IPS-18a (cell line): ENCODE results near the gene CDK17.
"Not testable (repeated sequence)": the region's sequence is repeated elsewhere in the genome, so short reads cannot be mapped to it uniquely, and the experiment has no call there.

ENCODE experiments used
- H3K27ac ChIP-seq: one replicate; pipeline ENCODE4 v1.5.1; 2013; ENCODE audit warnings: low read length
- H3K27me3 ChIP-seq: one replicate; pipeline ENCODE4 v1.6.1; 2013; ENCODE audit warnings: mild to moderate bottlenecking, low read length; ENCODE audit not compliant: control insufficient read depth, insufficient read depth
- H3K36me3 ChIP-seq: one replicate; pipeline ENCODE4 v1.6.1; 2013; ENCODE audit warnings: low read depth, low read length; ENCODE audit not compliant: control insufficient read depth
- H3K4me1 ChIP-seq: one replicate; pipeline ENCODE4 v1.6.1; 2013; ENCODE audit warnings: low read depth, low read length; ENCODE audit not compliant: control insufficient read depth
- H3K4me3 ChIP-seq: one replicate; pipeline ENCODE4 v1.5.1; 2013; ENCODE audit warnings: low read length
- H3K9ac ChIP-seq: one replicate; pipeline ENCODE4 v1.6.1; 2013; ENCODE audit warnings: mild to moderate bottlenecking, low read length, moderate library complexity
- H3K9me3 ChIP-seq: one replicate; pipeline ENCODE4 v1.6.1; 2013; ENCODE audit warnings: low read depth, low read length; ENCODE audit not compliant: control insufficient read depth

Gene CDK17

DNA sequence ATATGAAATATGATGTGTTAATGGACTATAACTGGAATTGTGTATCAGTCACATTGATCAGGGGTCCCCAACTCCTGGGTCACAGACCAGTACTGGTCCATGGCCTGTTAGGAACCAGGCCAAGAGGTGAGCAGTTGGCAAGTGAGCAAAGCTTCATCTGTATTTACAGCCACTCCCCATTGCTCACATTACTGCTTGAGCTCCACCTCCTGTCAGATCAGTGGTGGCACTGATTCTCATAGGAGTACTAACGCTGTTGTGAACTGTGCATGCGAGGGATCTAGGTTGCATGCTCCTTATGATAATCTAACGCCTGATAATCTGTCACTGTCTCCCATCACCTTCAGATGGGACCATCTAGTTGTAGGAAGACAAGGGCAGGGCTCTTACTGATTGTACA lies 72.3 kb downstream of the CDK17 start:
- Histone ChIP-seq H3K27ac (no peak overlapping the region), H3K9me3 (no peaks in the 10 kb centered on the region), H3K27me3 (no peaks in the 10 kb centered on the region), H3K4me3 (no peak overlapping the region), H3K36me3 (peaks cover 4% of the 10 kb centered on the region), H3K9ac (no peak overlapping the region), H3K4me1 (no peaks in the 10 kb centered on the region)

DNA sequence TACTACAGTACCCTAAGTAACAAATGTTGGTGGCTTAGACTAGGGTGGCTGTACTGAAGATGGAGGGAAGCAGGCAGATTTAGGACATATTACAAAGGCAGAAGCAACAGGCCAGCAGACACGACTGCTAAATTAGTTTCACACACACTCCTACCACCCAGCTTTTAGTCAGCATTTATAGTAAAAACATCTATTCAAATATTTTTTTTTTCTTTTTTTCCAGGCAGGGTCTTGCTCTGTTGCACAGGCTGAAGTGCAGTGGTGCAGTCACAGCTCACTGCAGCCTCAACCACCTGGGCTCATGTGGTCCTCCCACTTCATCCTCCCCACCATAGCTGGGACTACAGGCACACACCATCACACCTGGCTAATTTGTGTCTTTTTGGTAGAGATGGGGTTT lies 72.9 kb downstream of the CDK17 start:
- no peaks in the 10 kb centered on the region for H3K4me1 ChIP-seq
- H3K9ac ChIP-seq, result no peak overlapping the region
- no peak overlapping the region for H3K4me3 ChIP-seq
- peaks cover 4% of the 10 kb centered on the region for H3K36me3 ChIP-seq
- no peaks in the 10 kb centered on the region for H3K27me3 ChIP-seq
- H3K27ac ChIP-seq, result no peak overlapping the region
- no peaks in the 10 kb centered on the region for H3K9me3 ChIP-seq

DNA sequence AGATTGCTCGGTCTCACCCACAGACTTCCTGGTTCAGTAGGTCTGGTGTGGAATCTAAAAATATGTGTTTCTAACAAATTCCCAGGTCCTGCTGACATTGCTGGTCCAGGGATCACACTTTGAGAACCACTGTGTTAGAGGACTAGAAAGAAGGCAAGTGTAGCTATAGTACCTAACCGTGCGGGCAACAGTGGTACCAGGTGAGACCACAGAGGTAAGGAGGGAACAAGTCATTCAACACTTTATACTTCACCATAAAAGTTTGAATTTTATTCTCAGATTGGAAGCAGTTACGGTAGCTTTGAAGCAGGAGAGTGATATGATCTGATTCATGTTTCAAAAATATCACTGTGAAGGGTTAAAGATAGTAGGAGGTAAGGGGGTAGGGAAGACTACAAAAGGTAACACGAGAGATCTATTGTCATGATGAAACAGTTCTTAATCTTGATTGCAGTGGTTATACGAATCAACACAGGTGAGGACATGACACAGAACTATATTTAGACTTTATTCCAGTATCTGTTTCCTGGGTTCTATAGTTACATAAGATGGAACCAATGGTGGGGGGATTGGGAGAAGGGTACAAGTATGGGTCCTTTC lies 73.5 kb downstream of the CDK17 start:
- H3K9ac ChIP-seq, result no peak overlapping the region
- no peaks in the 10 kb centered on the region for H3K4me1 ChIP-seq
- peaks cover 2% of the 10 kb centered on the region for H3K9me3 ChIP-seq
- no peak overlapping the region for H3K27ac ChIP-seq
- no peaks in the 10 kb centered on the region for H3K27me3 ChIP-seq
- peaks cover 4% of the 10 kb centered on the region for H3K36me3 ChIP-seq
- H3K4me3 ChIP-seq, result no peak overlapping the region

DNA sequence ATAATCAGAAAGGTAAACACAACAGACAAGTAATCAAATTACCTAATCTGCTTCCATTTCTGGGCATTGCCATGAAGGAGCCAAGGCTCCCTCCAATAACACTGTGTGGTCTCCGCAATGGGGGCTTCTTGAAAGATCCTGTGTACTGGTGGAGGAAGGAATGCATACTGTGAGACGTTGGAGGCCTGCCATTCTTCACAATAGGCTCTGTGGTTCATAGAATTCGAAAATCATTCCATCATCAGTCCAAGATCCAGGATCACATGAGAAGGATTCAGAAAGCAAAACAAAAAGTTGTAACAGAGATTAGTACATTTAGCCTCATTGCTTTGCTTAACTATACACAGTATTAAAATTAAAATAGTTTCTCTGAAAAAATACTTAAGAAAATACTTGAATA lies 76.3 kb downstream of the CDK17 start:
- H3K4me1 ChIP-seq, result no peaks in the 10 kb centered on the region

DNA sequence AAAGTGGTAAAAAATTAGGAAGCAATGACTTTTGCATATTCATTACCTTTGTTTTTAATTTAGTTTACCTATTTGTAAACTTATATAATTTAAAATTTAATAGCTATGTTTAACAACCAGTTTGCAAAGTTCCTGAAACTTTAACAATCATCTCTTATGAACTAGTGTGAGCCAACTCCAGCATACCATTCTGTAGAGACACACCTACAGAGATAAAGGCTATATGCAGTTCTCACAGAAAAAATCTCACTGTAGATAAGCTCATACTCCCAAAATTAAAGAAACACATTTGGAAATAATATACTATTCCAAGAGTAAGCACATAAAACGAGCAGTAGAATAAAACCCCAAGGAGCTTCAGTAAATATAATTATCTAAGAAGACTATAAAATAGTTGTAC lies 77.5 kb downstream of the CDK17 start:
- H3K9ac ChIP-seq, result no peak overlapping the region
- peaks cover 4% of the 10 kb centered on the region for H3K36me3 ChIP-seq
- H3K27me3 ChIP-seq, result no peaks in the 10 kb centered on the region
- H3K9me3 ChIP-seq, result peaks cover 2% of the 10 kb centered on the region
- no peak overlapping the region for H3K4me3 ChIP-seq
- H3K4me1 ChIP-seq, result no peaks in the 10 kb centered on the region
- no peak overlapping the region for H3K27ac ChIP-seq

More for the DNA sequence above, 76.3 kb downstream of the CDK17 start:
- Histone ChIP-seq H3K36me3 (peaks cover 4% of the 10 kb centered on the region), H3K4me3 (no peak overlapping the region), H3K9ac (no peak overlapping the region), H3K9me3 (peaks cover 2% of the 10 kb centered on the region), H3K27ac (no peak overlapping the region), H3K27me3 (no peaks in the 10 kb centered on the region)

DNA sequence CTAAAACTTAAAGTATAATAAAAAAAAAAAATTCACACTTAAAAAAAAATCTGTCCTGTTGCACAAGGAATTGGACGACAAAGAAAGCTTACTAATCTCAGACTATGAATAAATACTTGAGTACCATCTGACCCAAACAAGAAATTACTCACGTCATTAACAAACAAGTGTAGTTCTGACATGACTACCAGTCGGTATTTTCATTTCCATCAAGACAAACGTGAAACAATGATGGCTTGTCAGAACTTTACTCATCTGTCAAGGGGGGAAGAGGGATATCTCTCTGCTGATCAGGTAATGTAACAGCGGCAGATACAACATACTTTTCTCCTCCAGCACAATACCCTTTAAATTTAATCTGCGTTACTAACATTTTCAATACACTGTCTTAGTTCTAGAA lies 78.3 kb downstream of the CDK17 start:
- Histone ChIP-seq H3K9ac (no peak overlapping the region), H3K27ac (no peak overlapping the region), H3K36me3 (peaks cover 4% of the 10 kb centered on the region), H3K4me1 (no peaks in the 10 kb centered on the region), H3K27me3 (no peaks in the 10 kb centered on the region), H3K4me3 (no peak overlapping the region), H3K9me3 (peaks cover 2% of the 10 kb centered on the region)

DNA sequence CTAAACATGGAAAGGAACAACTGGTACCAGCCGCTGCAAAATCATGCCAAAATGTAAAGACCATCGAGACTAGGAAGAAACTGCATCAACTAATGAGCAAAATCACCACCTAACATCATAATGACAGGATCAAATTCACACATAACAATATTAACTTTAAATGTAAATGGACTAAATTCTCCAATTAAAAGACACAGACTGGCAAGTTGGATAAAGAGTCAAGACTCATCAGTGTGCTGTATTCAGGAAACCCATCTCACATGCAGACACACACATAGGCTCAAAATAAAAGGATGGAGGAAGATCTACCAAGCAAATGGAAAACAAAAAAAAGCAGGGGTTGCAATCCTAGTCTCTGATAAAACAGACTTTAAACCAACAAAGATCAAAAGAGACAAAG lies 82.4 kb downstream of the CDK17 start:
- H3K9me3 ChIP-seq, H3K9ac ChIP-seq, H3K27me3 ChIP-seq, H3K36me3 ChIP-seq, H3K4me3 ChIP-seq, H3K27ac ChIP-seq, H3K4me1 ChIP-seq: not testable (repeated sequence)

DNA sequence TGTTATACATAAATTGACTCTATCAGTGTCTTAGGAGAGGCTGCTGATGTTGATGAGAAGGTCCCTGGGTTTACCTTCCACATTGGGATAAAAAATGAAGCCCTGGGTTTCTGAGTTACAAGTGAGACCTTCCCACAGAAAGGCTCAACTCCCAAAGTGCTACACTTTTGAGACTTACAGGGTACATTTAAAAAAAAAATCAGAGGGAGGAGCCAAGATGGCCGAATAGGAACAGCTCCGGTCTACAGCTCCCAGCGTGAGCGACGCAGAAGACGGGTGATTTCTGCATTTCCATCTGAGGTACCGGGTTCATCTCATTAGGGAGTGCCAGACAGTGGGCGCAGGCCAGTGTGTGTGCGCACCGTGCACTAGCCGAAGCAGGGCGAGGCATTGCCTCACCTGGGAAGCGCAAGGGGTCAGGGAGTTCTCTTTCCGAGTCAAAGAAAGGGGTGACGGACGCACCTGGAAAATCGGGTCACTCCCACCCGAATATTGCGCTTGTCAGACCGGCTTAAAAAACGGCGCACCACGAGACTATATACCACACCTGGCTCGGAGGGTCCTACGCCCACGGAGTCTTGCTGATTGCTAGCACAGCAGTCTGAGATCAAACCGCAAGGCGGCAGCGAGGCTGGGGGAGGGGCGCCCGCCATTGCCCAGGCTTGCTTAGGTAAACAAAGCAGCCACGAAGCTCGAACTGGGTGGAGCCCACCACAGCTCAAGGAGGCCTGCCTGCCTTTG lies 84.3 kb downstream of the CDK17 start:
- H3K9ac ChIP-seq, result peak overlapping the region; percentile 36
- not testable (repeated sequence) for H3K36me3 ChIP-seq, H3K27me3 ChIP-seq, H3K4me1 ChIP-seq, H3K27ac ChIP-seq, H3K9me3 ChIP-seq
- H3K4me3 ChIP-seq, result peak overlapping the region; percentile 36

DNA sequence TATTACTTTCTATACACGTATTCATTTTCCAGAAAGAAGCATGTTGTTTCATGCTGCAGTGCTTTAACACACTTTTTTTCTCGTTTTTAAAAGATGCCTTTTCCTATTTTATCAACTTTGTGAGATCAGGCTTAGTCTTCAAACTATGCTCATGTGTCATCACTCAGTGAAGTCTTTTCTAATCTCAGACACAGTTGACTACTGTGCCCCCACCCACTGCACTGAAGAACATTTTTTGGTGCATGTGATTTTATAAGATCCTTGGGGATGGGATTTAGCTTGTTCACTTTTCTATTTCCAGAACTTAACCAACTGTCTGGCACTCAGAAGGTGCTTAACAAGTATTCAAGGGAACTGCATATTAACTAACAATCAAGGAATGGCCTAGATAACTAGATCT lies 85.5 kb downstream of the CDK17 start:
- no peak overlapping the region for H3K27ac ChIP-seq
- no peaks in the 10 kb centered on the region for H3K36me3 ChIP-seq

DNA sequence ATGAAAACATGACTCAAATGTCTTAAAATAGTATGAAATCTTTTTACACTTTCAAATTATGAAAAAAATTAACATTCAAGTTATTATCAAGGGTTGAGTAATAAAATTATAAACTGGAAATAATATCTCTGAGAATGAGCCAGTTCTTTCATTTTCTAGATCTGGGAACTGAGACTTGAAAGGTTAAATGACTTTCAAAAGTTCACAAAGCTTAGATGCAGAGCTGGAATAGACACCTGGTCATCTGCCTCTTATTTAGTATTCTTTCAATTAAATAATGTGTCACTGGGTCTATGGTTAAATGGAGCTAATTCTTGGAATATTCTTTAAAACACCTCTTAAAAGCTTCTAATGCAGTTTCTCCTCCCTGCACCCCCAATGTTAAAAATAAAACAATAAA lies 86.6 kb downstream of the CDK17 start:
- no peaks in the 10 kb centered on the region for H3K9me3 ChIP-seq
- H3K27ac ChIP-seq, result no peak overlapping the region
- no peak overlapping the region for H3K9ac ChIP-seq
- no peak overlapping the region for H3K4me3 ChIP-seq
- no peaks in the 10 kb centered on the region for H3K27me3 ChIP-seq
- no peaks in the 10 kb centered on the region for H3K4me1 ChIP-seq
- H3K36me3 ChIP-seq, result no peaks in the 10 kb centered on the region

More for the DNA sequence above, 85.5 kb downstream of the CDK17 start:
- no peaks in the 10 kb centered on the region for H3K4me1 ChIP-seq
- no peaks in the 10 kb centered on the region for H3K27me3 ChIP-seq
- H3K9me3 ChIP-seq, result no peaks in the 10 kb centered on the region
- H3K4me3 ChIP-seq, result no peak overlapping the region
- no peak overlapping the region for H3K9ac ChIP-seq

DNA sequence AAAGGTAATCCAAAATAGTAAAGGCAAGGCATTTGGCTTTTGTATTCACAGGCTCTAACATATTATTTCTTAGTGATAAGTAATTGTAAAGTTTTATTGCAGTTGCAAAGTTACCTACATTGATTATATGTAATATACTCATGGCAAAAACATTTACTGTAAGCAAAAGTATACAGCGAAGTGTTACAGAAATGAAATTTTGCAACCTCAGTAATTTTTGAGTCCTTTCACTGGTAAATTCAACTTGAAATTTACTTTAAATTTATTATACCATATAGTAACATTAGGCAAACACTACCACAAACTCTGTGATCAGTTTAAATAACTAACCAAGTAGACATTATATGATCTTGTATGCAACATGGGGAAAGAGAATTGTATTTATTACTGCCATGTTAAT lies 89.0 kb downstream of the CDK17 start:
- no peaks in the 10 kb centered on the region for H3K9me3 ChIP-seq
- no peak overlapping the region for H3K4me3 ChIP-seq
- no peaks in the 10 kb centered on the region for H3K4me1 ChIP-seq
- H3K27me3 ChIP-seq, result no peaks in the 10 kb centered on the region
- H3K27ac ChIP-seq, result no peak overlapping the region
- H3K36me3 ChIP-seq, result no peaks in the 10 kb centered on the region
- H3K9ac ChIP-seq, result no peak overlapping the region

DNA sequence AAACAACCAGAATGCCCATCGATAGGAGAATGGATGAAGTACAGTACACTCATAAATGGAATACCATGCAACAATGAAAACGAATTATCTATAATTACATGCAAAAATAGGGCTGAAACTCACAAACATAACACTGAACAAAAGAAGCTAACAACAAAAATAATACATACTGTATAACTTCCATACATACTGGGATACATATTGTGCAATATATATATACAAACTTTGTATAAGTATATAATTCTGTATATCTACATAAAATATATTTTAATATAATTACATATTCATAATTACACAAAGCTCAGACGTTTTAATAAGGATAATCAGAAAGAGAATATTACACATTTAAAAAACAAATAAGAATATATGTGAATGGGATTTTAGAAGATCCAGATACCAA lies 90.2 kb downstream of the CDK17 start:
- Histone ChIP-seq H3K4me1 (peaks cover under 1% of the 10 kb centered on the region), H3K4me3 (no peak overlapping the region), H3K9me3 (no peaks in the 10 kb centered on the region), H3K27ac (no peak overlapping the region), H3K27me3 (no peaks in the 10 kb centered on the region), H3K9ac (no peak overlapping the region), H3K36me3 (no peaks in the 10 kb centered on the region)
